Sigmoid colon (tissue), 7 donors: ENCODE data around the gene GAA. TPM values are rescaled to one million over a fixed set of nuclear protein-coding genes. Genes with fewer than 3 reads are reported as not detected.

Source experiments
- DNase-seq: peaks from one replicate; pipeline ENCODE4 v3.0.0-alpha.2; 2019
- H3K27ac ChIP-seq, 4 donors: fragments of 200-600 bp; sonication (generic); one replicate each; pipeline ENCODE4 v1.5.1; 2016 to 2019; ENCODE audit warnings: mild to moderate bottlenecking in 1 of 4
- H3K27me3 ChIP-seq, 3 donors: fragments of 200-600 bp; sonication (generic); one replicate each; pipeline ENCODE4 v1.5.1; 2019; ENCODE audit warnings: mild to moderate bottlenecking in 1 of 3
- H3K36me3 ChIP-seq, 4 donors: fragments of 200-600 bp; sonication (generic); one replicate each; pipeline ENCODE4 v1.5.1; 2016 to 2019
- H3K4me1 ChIP-seq, 4 donors: fragments of 200-600 bp; sonication (generic); one replicate each; pipeline ENCODE4 v1.5.1; 2017 to 2019
- H3K4me3 ChIP-seq, 4 donors: fragments of 200-600 bp; sonication (generic); one replicate each; pipeline ENCODE4 v1.5.1; 2017 to 2019; ENCODE audit warnings: mild to moderate bottlenecking in 2 of 4, moderate library complexity in 1 of 4
- H3K9me3 ChIP-seq, 4 donors: fragments of 200-600 bp in 3 of 4; sonication (generic) in 3 of 4; one replicate each; pipeline versions ENCODE4 v1.5.1 to v1.6.1; 2013 to 2019
- CTCF ChIP-seq, 4 experiments: fragments of 450-650 bp in 3 of 4; fragments of 200-600 bp in 1 of 4; IDR thresholded peaks; one replicate each; pipeline ENCODE4 v1.5.1; 2016 to 2019; ENCODE audit warnings: antibody characterized with exemption in 4 of 4, mild to moderate bottlenecking in 3 of 4, moderate library complexity in 2 of 4
- EP300 ChIP-seq, 4 donors: sonication (generic); formaldehyde crosslinking; IDR thresholded peaks; one replicate each; pipeline ENCODE4 v1.6.1; 2017; ENCODE audit warnings: antibody characterized with exemption in 4 of 4
- POLR2A ChIP-seq, 2 donors: fragments of 450-650 bp; IDR thresholded peaks; one replicate each; pipeline ENCODE4 v1.6.1; 2016; ENCODE audit warnings: antibody characterized with exemption in 2 of 2, mild to moderate bottlenecking in 2 of 2, moderate library complexity in 2 of 2
- POLR2AphosphoS5 ChIP-seq, 4 donors: sonication (generic); formaldehyde crosslinking; IDR thresholded peaks; one replicate each; pipeline ENCODE4 v1.6.1; 2017; ENCODE audit warnings: antibody characterized with exemption in 4 of 4
- WGBS, 2 donors: extraction: QIAGEN DNeasy Blood & Tissue Kit; methylation state at CpG; one replicate each; pipeline ENCODE4 v1.1.7; 2013; 5-methylcytosine and 5-hydroxymethylcytosine counted together
- intact Hi-C: fragments of 100-400 bp; cut with DNase I; formaldehyde crosslinking; loops from one replicate; pipeline ENCODE4 v1.15.1; 2023
- polyA plus RNA-seq, 3 donors: library from polyadenylated mRNA; stranded (reverse); fragments of 200-250 nt; gene quantifications; one replicate each; pipeline ENCODE4 v1.2.3, GENCODE V29; 2013
- total RNA-seq, 4 donors: library from RNA; depleted of rRNA; stranded (reverse); fragments of >200 nt; gene quantifications; one replicate each; pipeline ENCODE4 v1.1.0, GENCODE V29; 2016
- donor health status: healthy with polysubstance abuse.
- donor health status: Bipolar disorder and iron deficiency.
- donor health status: healthy.

Gene GAA
- total and polyA plus RNA-seq, 7 donors = 13.8 to 74.2 (median 38.5) TPM

DNA sequence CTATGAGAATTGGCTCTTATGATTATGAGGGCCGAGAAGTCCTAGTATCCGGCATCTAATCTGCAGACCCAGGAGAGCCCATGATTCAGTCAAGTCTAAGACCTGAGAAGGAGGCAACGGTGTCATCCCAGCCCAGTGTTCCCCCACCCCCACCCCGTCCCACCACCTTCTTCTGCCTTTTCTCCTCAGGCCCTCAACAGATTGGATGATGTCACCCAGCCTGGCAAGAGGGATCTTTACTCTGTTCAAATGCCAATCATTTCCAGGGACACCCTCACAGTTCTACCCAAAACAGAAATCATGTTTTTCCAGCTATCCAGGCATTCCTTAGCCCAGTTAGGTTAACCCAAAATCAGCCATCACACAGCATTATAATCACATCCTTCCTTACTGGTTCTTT is 10.0 kb upstream of the GAA start:
- Histone ChIP-seq H3K27me3 (no peaks in the 10 kb centered on the region), H3K36me3 (no peaks in the 10 kb centered on the region), H3K4me3 (no peak overlapping the region), H3K27ac (no peak overlapping the region), H3K4me1 (no peaks in the 10 kb centered on the region), H3K9me3 (no peaks in the 10 kb centered on the region)
- TF ChIP-seq CTCF (IDR thresholded peaks at IDR 0.05) = no peak
- TF ChIP-seq POLR2A (IDR thresholded peaks at IDR 0.05) = no peak
- 93% methylated on average over 4 of the region's 4 CpGs for WGBS, 2 donors
- intact Hi-C loops = no loop called here
- DNase-seq = no peak

- DNase-seq = peak; percentile 64
- 66 to 81% methylated on average over 8 of the region's 8 CpGs for WGBS, 2 donors
- Histone ChIP-seq H3K4me3 (no peak overlapping the region), H3K9me3 (no peaks in the 10 kb centered on the region), H3K4me1 (no peaks in the 10 kb centered on the region), H3K27ac (peak overlapping the region in 3 of 4 donors; percentile 38 to 48 (median 42)), H3K36me3 (no peaks in the 10 kb centered on the region), H3K27me3 (no peaks in the 10 kb centered on the region)
- intact Hi-C loops = no loop called here
- TF ChIP-seq POLR2A (IDR thresholded peaks at IDR 0.05) (no peak), CTCF (IDR thresholded peaks at IDR 0.05) (no peak), POLR2AphosphoS5 (IDR thresholded peaks at IDR 0.05) (no peak), EP300 (IDR thresholded peaks at IDR 0.05) (no peak)
Measured at GRCh38 chr17:80092959-80093358, 8.4 kb upstream of the GAA start.

DNA sequence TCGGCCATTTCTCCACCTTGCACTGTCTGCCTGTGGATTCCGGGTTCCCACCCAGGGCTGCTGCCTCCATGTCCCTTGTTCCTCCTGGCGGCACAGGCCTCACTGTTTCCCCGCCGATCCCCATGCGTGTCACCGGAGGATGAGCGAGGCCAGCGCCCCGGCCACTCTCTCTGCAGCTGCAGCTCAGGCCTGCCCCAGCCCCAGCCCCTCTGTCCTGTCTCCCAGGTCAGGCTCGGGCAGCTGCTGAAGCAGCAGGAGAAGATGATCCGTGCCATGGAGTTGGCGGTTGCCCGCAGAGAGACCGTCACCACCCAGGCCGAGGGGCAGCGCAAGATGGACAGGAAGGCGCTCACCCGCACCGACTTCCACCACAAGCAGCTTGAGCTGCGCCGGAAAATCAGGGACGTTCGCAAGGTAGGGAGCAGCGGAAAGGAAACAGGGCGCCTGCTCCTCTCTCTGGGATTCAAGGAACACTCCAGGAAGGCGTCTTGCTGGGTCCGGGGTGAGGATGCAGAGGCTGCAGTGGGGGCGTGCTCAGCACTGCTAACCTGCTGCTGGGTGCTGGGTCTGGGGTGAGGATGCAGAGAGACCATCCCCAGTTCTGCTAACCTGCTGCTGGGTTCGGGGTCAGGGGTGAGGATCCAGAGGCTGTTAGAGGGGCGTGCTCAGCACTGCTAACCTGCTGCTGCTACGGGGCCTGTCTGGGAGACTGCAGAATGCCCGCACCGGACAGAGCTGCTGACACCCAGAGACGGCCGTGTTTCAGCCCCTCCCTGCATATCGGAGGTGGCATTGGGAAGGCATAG is 6.1 kb upstream of the GAA start:
- no peaks in the 10 kb centered on the region for H3K27me3 ChIP-seq
- intact Hi-C loops = no loop called here
- no peak overlapping the region for H3K27ac ChIP-seq
- 92 to 93% methylated on average over 37 of the region's 37 CpGs for WGBS, 2 donors
- peak; percentile 66 for DNase-seq
- H3K4me3 ChIP-seq = no peak overlapping the region
- H3K36me3 ChIP-seq = no peaks in the 10 kb centered on the region
- peaks cover 0 to under 1% (median 0%) of the 10 kb centered on the region in 4 donors for H3K4me1 ChIP-seq
- TF ChIP-seq POLR2A (IDR thresholded peaks at IDR 0.05) (no peak), EP300 (IDR thresholded peaks at IDR 0.05) (no peak), CTCF (IDR thresholded peaks at IDR 0.05) (no peak), POLR2AphosphoS5 (IDR thresholded peaks at IDR 0.05) (no peak)
- no peaks in the 10 kb centered on the region for H3K9me3 ChIP-seq

DNA sequence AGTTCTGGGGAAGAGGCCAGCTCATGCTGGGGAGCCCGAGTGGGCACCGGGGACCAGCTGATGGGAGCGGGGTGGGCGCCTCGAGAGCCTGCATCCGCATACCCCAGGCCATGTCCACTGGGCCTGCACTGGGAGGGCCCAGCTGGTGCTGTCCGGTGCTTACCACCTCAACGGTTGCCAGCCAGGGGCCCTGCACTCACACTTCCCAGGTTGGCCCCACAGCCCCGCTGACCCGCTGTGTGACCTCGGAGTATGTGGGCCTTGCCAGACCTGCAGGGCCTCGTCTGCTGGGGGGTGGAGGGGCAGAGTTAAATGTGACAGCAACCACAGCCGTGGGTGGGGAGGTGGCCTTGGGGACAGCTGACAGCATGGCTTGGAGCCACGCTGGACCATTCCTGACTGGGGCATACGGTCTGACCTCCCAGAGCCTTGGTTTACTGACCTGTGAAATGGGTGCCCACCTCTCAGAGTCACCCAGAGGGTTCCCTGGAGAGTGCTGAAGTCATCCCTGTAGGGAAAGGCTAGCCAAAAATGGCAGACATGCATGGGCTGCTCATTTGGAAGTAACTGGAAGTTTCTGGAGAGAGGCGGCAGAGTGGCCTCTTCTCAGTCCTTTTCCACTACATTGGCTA is 5.4 kb upstream of the GAA start:
- Histone ChIP-seq H3K4me1 (peaks cover 0 to 8% (median 6%) of the 10 kb centered on the region in 4 donors), H3K4me3 (no peak overlapping the region), H3K27ac (no peak overlapping the region), H3K9me3 (no peaks in the 10 kb centered on the region), H3K27me3 (no peaks in the 10 kb centered on the region), H3K36me3 (no peaks in the 10 kb centered on the region)
- intact Hi-C loops = no loop called here
- TF ChIP-seq POLR2A (IDR thresholded peaks at IDR 0.05) = no peak
- TF ChIP-seq POLR2AphosphoS5 (IDR thresholded peaks at IDR 0.05) = no peak
- no peak for TF ChIP-seq CTCF (IDR thresholded peaks at IDR 0.05)
- no peak for TF ChIP-seq EP300 (IDR thresholded peaks at IDR 0.05)
- 85 to 88% methylated on average over 16 of the region's 16 CpGs for WGBS, 2 donors
- DNase-seq = peak; percentile 58
